ENCODE measurements around the gene SLC44A4.

- TF ChIP-seq, protein P1, sequence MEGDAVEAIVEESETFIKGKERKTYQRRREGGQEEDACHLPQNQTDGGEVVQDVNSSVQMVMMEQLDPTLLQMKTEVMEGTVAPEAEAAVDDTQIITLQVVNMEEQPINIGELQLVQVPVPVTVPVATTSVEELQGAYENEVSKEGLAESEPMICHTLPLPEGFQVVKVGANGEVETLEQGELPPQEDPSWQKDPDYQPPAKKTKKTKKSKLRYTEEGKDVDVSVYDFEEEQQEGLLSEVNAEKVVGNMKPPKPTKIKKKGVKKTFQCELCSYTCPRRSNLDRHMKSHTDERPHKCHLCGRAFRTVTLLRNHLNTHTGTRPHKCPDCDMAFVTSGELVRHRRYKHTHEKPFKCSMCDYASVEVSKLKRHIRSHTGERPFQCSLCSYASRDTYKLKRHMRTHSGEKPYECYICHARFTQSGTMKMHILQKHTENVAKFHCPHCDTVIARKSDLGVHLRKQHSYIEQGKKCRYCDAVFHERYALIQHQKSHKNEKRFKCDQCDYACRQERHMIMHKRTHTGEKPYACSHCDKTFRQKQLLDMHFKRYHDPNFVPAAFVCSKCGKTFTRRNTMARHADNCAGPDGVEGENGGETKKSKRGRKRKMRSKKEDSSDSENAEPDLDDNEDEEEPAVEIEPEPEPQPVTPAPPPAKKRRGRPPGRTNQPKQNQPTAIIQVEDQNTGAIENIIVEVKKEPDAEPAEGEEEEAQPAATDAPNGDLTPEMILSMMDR (IDR thresholded peaks at IDR 0.05; ENCODE audit: low read depth, low read length): no peak
- TF ChIP-seq EZH2phosphoT487 (IDR thresholded peaks at IDR 0.05; ENCODE audit: low read depth): no peak
Observed at GRCh38 chr6:31918069-31918720, 39.4 kb upstream of the SLC44A4 start.

All from OCI-LY3 (cell line).